ENCODE data around the gene DMKN.

Gene DMKN

DNA sequence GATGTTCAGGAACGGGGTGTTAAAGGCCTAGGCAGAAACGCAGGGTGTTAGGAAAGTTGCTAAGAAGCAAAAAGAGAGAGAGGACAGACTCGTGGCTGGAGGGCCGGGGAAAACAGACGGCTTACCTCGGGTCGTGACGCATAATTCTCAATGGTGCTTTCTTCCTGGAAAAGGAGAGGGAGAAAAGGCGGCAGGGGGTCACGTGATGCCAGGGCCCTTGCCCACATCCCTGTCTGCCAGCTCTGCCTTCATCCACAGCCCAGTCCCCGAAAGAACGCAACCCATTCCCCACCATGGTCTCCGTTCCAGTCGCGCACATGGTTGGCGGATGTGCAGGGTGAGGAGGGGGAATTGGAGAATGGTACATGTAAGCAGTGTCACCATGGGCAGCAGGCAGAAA lies 24.8 kb downstream of the DMKN start:
- no peak for DNase-seq (ENCODE audit: extremely low read depth, low read depth)
- H3K4me3 ChIP-seq (replicated peaks; ENCODE audit: low read depth, low read length) = no peak overlapping the region
- TF ChIP-seq, protein P1, sequence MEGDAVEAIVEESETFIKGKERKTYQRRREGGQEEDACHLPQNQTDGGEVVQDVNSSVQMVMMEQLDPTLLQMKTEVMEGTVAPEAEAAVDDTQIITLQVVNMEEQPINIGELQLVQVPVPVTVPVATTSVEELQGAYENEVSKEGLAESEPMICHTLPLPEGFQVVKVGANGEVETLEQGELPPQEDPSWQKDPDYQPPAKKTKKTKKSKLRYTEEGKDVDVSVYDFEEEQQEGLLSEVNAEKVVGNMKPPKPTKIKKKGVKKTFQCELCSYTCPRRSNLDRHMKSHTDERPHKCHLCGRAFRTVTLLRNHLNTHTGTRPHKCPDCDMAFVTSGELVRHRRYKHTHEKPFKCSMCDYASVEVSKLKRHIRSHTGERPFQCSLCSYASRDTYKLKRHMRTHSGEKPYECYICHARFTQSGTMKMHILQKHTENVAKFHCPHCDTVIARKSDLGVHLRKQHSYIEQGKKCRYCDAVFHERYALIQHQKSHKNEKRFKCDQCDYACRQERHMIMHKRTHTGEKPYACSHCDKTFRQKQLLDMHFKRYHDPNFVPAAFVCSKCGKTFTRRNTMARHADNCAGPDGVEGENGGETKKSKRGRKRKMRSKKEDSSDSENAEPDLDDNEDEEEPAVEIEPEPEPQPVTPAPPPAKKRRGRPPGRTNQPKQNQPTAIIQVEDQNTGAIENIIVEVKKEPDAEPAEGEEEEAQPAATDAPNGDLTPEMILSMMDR (IDR thresholded peaks at IDR 0.05; ENCODE audit: low read depth, low read length, missing control alignments) = no peak

DNA sequence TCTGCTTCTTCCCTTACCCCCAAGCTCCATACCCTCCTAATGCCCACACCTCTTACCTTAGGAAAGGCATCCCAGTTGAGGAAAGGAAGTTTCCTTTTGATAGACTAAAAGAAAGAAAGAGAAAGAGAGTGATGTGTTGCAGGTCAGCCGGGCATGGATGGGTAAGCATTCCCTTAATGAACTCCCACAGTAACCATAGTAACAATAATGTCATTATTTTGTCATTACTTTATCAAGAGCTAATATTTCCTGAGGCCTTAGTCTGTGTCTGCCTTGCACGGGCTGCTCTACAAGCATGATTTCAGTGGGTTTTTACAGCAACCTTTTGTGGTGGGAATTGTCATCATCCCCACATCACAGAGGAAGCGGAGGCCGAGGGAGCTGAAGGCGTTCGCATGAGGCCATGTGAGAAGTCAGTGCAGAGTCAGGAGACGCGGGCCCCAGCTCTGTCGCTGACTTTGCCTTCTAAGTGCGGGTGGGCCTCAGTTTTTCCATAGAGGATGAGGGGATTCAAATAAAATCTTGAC lies 25.7 kb downstream of the DMKN start:
- H3K4me3 ChIP-seq (replicated peaks; ENCODE audit: low read depth, low read length) = no peak overlapping the region
- TF ChIP-seq, protein P1 (IDR thresholded peaks at IDR 0.05; ENCODE audit: low read depth, low read length, missing control alignments) = no peak

DNA sequence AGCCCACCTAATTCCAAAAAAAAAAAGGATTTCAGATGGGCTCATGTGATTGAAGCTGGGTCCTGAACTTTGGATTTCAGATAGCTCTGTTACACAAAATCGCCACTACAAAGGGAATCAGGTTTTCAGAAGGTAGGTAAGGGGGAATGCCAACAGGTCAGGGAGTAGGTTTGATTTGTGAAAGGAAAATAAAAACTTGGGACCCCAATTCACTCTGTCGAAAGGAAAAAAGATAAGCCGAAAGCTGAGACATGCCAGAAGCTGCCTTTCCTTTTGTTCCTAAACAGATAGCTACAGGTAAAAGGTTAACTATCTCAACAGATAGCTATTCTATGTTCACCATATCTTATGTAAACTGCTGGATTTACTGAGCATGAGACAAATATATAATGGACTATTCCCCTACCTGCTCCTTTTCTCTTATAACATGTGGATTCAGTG lies 27.2 kb downstream of the DMKN start:
- H3K4me3 ChIP-seq (replicated peaks; ENCODE audit: low read depth, low read length) = no peak overlapping the region
- no peak for DNase-seq (ENCODE audit: extremely low read depth, low read depth)
- TF ChIP-seq, protein P1 (IDR thresholded peaks at IDR 0.05; ENCODE audit: low read depth, low read length, missing control alignments) = no peak

More for the DNA sequence above, 25.7 kb downstream of the DMKN start:
- DNase-seq (ENCODE audit: extremely low read depth, low read depth) = no peak

DNA sequence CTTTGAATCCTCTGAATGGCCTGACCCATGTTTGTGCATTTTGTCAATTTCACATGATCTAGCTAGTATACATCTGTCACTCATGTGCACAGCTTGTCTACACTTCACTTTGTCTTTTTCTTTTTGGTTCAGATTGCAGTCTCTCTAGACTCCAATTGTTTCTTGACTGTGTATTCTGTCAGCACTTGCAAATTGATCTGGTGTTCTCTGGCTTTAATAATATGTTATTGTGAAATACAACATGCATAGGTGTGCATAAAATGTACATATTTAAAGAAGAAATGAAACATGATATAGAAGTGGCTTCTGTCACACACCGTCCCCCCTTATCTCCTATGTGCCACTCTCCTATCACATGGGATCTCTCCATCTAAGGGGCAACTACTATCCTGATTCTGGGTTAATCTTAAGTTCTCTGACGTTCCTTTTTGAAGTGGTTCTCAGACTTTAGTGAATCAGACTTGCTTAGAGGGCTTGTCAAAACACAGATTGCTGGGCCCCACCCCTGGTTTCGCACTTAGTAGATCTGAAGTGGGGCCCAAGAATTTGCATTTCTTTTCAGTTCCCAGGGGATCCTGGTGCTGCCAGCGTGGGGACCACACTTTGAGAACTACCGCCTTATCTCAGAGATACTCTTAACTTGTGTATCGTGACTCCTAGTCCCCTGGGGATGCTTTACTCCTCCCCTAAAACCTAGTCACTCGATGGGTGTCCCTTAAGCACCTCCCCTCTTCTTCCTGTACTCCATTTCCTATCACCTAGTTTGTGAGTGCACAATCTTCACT lies 29.0 kb downstream of the DMKN start:
- TF ChIP-seq, protein P1 (IDR thresholded peaks at IDR 0.05; ENCODE audit: low read depth, low read length, missing control alignments) = no peak
- DNase-seq (ENCODE audit: extremely low read depth, low read depth) = no peak
- H3K4me3 ChIP-seq (replicated peaks; ENCODE audit: low read depth, low read length) = no peak overlapping the region

DNA sequence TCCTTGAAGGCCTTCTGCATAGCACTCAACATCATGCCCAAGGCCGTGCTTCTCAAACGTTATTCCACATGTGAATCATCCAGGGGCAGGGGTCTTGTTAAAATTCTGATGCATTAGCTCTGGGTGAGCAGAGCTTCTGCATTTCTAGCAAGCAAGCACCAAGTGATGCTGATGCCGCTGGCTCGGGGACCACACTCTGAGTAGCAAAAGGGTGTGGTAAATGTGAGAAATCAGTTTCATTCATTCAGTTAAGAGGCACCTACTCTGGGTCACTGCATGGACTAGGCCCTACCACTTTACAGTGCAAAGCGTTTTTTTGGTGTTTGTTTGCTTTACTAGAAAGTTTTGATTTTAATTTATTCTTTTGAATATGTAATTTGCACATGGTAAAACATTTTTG lies 30.4 kb downstream of the DMKN start:
- no peak overlapping the region for H3K4me3 ChIP-seq (replicated peaks; ENCODE audit: low read depth, low read length)
- TF ChIP-seq, protein P1 (IDR thresholded peaks at IDR 0.05; ENCODE audit: low read depth, low read length, missing control alignments) = no peak
- DNase-seq (ENCODE audit: extremely low read depth, low read depth) = no peak

DNA sequence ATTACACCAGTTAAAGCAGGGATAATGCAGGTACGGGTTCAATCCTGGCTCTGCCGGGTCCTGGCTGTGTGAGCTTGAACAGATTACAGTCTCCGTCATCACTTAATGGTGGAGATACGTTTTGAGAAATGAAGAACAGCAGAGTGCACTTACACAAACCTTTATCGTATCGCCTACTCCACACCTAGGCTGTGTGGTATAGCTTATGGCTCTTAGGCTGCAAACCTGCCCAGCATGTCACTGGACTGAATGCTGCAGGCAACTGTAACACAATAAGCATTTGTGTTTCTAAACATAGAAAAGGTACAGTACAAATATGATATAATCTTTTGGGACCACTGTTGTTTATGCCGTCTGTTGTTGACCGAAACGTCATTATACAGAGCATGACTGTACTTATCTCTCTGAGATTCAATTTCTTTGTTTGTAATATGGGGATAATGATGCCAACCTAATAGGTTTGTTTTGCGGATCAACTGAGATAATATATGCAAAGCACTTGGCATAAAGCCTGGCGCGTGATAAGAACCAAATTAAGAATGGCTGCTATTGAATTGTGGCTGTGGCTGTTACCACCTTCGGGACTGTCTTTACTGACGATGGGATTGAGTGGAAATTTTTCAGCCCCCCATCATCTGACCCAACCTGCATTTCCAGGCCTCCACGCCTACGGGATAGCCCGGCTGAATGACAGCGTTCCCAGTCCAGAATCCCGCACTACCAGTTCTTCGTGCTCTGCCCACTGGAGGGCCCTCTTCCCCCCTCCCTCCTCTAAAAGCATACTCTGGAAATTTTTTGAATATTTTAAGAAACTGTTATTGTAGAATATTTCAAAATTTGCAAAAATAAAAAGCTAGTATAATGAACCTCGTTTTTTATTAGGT lies 34.4 kb downstream of the DMKN start:
- H3K4me3 ChIP-seq (replicated peaks; ENCODE audit: low read depth, low read length) = no peak overlapping the region
- DNase-seq (ENCODE audit: extremely low read depth, low read depth) = no peak
- TF ChIP-seq, protein P1 (IDR thresholded peaks at IDR 0.05; ENCODE audit: low read depth, low read length, missing control alignments) = no peak

Measured in HFF-Myc (cell line).